ENCODE results near the gene SPECC1L.
A peak's percentile ranks its signal among the peaks of the same experiment; 100 is the strongest.

Gene SPECC1L

GRCh38 chr22:24455039-24455438 is 184.4 kb downstream of the SPECC1L start:
- DNase-seq, result no peak

- no peak for DNase-seq
These were observed 185.3 kb downstream of the SPECC1L start for GRCh38 chr22:24455751-24456426.

GRCh38 chr22:24457894-24458420 is 187.3 kb downstream of the SPECC1L start:
- DNase-seq, result no peak

GRCh38 chr22:24459911-24460310 is 189.3 kb downstream of the SPECC1L start:
- DNase-seq, result no peak

GRCh38 chr22:24460418-24461089 is 189.9 kb downstream of the SPECC1L start:
- DNase-seq, result no peak

GRCh38 chr22:24463071-24463760 is 192.6 kb downstream of the SPECC1L start:
- no peak for DNase-seq

- no peak for DNase-seq
These were observed 194.9 kb downstream of the SPECC1L start for GRCh38 chr22:24465566-24465965.

- DNase-seq, result no peak
These were observed 195.3 kb downstream of the SPECC1L start for GRCh38 chr22:24465975-24466374.

GRCh38 chr22:24466716-24467328 is 196.2 kb downstream of the SPECC1L start:
- peak; percentile 13 for DNase-seq

- DNase-seq, result no peak
These were observed 196.7 kb downstream of the SPECC1L start for GRCh38 chr22:24467340-24467739.

Measured in SIG-M5 (cell line).